HEK293 (cell line): Measurements from ENCODE around the gene PDE2A.

Experiments used
- CTCF ChIA-PET: fragments of 350-600 bp; formaldehyde crosslinking; extraction: SDS; loops from one replicate; lab custom pipeline; 2021; ENCODE audit warnings: antibody characterized with exemption; lab: Yijun Ruan, JAX
- POLR2A ChIA-PET: fragments of 300-600 bp; formaldehyde crosslinking; extraction: SDS; loops from one replicate; lab custom pipeline; 2020; ENCODE audit warnings: antibody characterized with exemption, inconsistent platforms; lab: Yijun Ruan, JAX
- H3K27ac ChIP-seq: fragments of 200-500 bp; sonication (Bioruptor generic); 2 replicates; pipeline ENCODE4 v1.5.1; 2014; ENCODE audit warnings: low read depth, low read length, control low read depth, inconsistent platforms; ENCODE audit errors: extremely low read depth
- H3K36me3 ChIP-seq, 2 experiments: fragments of 200-500 bp in 1 of 2; sonication (Bioruptor generic) in 1 of 2; 1 replicate in 1 of 2; 2 replicates in 1 of 2; pipeline ENCODE4 v1.5.1; 2014 to 2017; ENCODE audit warnings: inconsistent platforms in 2 of 2, low read length in 2 of 2; ENCODE audit not compliant: control insufficient read depth in 2 of 2, insufficient read depth in 1 of 2
- H3K4me1 ChIP-seq: fragments of 200-500 bp; sonication (Bioruptor generic); 2 replicates; pipeline ENCODE4 v1.5.1; 2014; ENCODE audit warnings: mild to moderate bottlenecking, low read length, inconsistent platforms; ENCODE audit not compliant: control insufficient read depth, insufficient read depth
- H3K4me3 ChIP-seq: 2 replicates; pipeline ENCODE4 v1.5.1; 2011; ENCODE audit warnings: low read depth, mild to moderate bottlenecking, control low read depth, low read length, moderate library complexity
- H3K9me3 ChIP-seq: fragments of 200-500 bp; sonication (Bioruptor generic); 2 replicates; pipeline ENCODE4 v1.5.1; 2014; ENCODE audit warnings: low read depth, low read length, inconsistent platforms; ENCODE audit not compliant: control insufficient read depth, insufficient read depth
- OSR2 ChIP-seq: fragments of 450-650 bp; formaldehyde crosslinking; IDR thresholded peaks from 2 replicates; pipeline ENCODE4 v1.5.1; 2016; ENCODE audit warnings: missing biosample characterization, missing genetic modification characterization
- SP7 ChIP-seq: fragments of 450-650 bp; formaldehyde crosslinking; IDR thresholded peaks from 2 replicates; pipeline ENCODE4 v1.5.1; 2016; ENCODE audit warnings: missing biosample characterization, missing genetic modification characterization
- WT1 ChIP-seq: fragments of 450-650 bp; formaldehyde crosslinking; IDR thresholded peaks from 2 replicates; pipeline ENCODE4 v1.5.1; 2016; ENCODE audit warnings: missing biosample characterization, missing genetic modification characterization
- ZBTB8A ChIP-seq: fragments of 450-650 bp; formaldehyde crosslinking; IDR thresholded peaks from 2 replicates; pipeline ENCODE4 v1.5.1; 2016; ENCODE audit warnings: missing biosample characterization, missing genetic modification characterization
- ZEB2 ChIP-seq: fragments of 450-650 bp; formaldehyde crosslinking; IDR thresholded peaks from 2 replicates; pipeline ENCODE4 v1.5.1; 2016; ENCODE audit warnings: missing biosample characterization, missing genetic modification characterization
- ZFP37 ChIP-seq: fragments of 450-650 bp; formaldehyde crosslinking; IDR thresholded peaks from 2 replicates; pipeline ENCODE4 v1.5.1; 2016; ENCODE audit warnings: missing biosample characterization, missing genetic modification characterization
- ZNF132 ChIP-seq: fragments of 450-650 bp; formaldehyde crosslinking; IDR thresholded peaks from 2 replicates; pipeline ENCODE4 v1.5.1; 2017; ENCODE audit warnings: missing biosample characterization, missing genetic modification characterization, borderline replicate concordance
- ZNF138 ChIP-seq: fragments of 450-650 bp; formaldehyde crosslinking; IDR thresholded peaks from 2 replicates; pipeline ENCODE4 v1.5.1; 2016; ENCODE audit warnings: missing biosample characterization, missing genetic modification characterization, borderline replicate concordance
- ZNF140 ChIP-seq: fragments of 450-650 bp; formaldehyde crosslinking; IDR thresholded peaks from 2 replicates; pipeline ENCODE4 v1.5.1; 2016; ENCODE audit warnings: missing biosample characterization, missing genetic modification characterization
- ZNF148 ChIP-seq: fragments of 450-650 bp; formaldehyde crosslinking; IDR thresholded peaks from 2 replicates; pipeline ENCODE4 v1.5.0; 2017; ENCODE audit warnings: missing biosample characterization, missing genetic modification characterization, borderline replicate concordance
- ZNF175 ChIP-seq: fragments of 450-650 bp; formaldehyde crosslinking; IDR thresholded peaks from 2 replicates; pipeline ENCODE4 v1.5.1; 2016; ENCODE audit warnings: missing biosample characterization, missing genetic modification characterization
- ZNF274 ChIP-seq, 2 experiments: fragments of 200-500 bp in 1 of 2; fragments of 450-650 bp in 1 of 2; sonication (Bioruptor generic) in 1 of 2; formaldehyde crosslinking in 1 of 2; IDR thresholded peaks; 2 replicates each; pipeline versions ENCODE4 v1.5.1 to v1.6.1; 2014 to 2016; ENCODE audit warnings: borderline replicate concordance in 1 of 2, inconsistent platforms in 1 of 2, low read length in 1 of 2, missing biosample characterization in 1 of 2, missing genetic modification characterization in 1 of 2
- ZNF311 ChIP-seq: fragments of 450-650 bp; formaldehyde crosslinking; IDR thresholded peaks from 2 replicates; pipeline ENCODE4 v1.5.1; 2017; ENCODE audit warnings: missing biosample characterization, missing genetic modification characterization, borderline replicate concordance
- ZNF335 ChIP-seq: fragments of 450-650 bp; formaldehyde crosslinking; conservative IDR thresholded peaks from 2 replicates; pipeline ENCODE4 v1.5.1; 2016; ENCODE audit warnings: missing biosample characterization, missing genetic modification characterization
- ZNF433 ChIP-seq: fragments of 450-650 bp; formaldehyde crosslinking; IDR thresholded peaks from 2 replicates; pipeline ENCODE4 v1.5.1; 2016; ENCODE audit warnings: missing biosample characterization, missing genetic modification characterization, low read depth
- ZNF518A ChIP-seq: fragments of 450-650 bp; formaldehyde crosslinking; conservative IDR thresholded peaks from 2 replicates; pipeline ENCODE4 v1.5.1; 2016; ENCODE audit warnings: low read depth, missing biosample characterization, missing genetic modification characterization
- ZNF529 ChIP-seq: fragments of 450-650 bp; formaldehyde crosslinking; IDR thresholded peaks from 2 replicates; pipeline ENCODE4 v1.5.1; 2017; ENCODE audit warnings: missing genetic modification characterization, missing biosample characterization; ENCODE audit not compliant: insufficient replicate concordance
- ZNF548 ChIP-seq: fragments of 450-650 bp; formaldehyde crosslinking; IDR thresholded peaks from 2 replicates; pipeline ENCODE4 v1.5.1; 2016; ENCODE audit warnings: missing biosample characterization, missing genetic modification characterization
- ZNF585B ChIP-seq: fragments of 450-650 bp; formaldehyde crosslinking; IDR thresholded peaks from 2 replicates; pipeline ENCODE4 v1.5.1; 2016; ENCODE audit warnings: missing biosample characterization, missing genetic modification characterization
- ZNF610 ChIP-seq: fragments of 450-650 bp; formaldehyde crosslinking; IDR thresholded peaks from 2 replicates; pipeline ENCODE4 v1.5.1; 2016; ENCODE audit warnings: missing biosample characterization, missing genetic modification characterization, borderline replicate concordance
- ZNF76 ChIP-seq: fragments of 450-650 bp; formaldehyde crosslinking; IDR thresholded peaks from 2 replicates; pipeline ENCODE4; 2016; ENCODE audit warnings: low read depth, missing biosample characterization, missing genetic modification characterization, borderline replicate concordance
- ZNF776 ChIP-seq: fragments of 450-650 bp; formaldehyde crosslinking; IDR thresholded peaks from 2 replicates; pipeline ENCODE4 v1.5.0; 2017; ENCODE audit warnings: missing biosample characterization, missing genetic modification characterization, borderline replicate concordance
- ZNF791 ChIP-seq: fragments of 450-650 bp; formaldehyde crosslinking; IDR thresholded peaks from 2 replicates; pipeline ENCODE4 v1.5.1; 2016; ENCODE audit warnings: missing biosample characterization, missing genetic modification characterization

Gene PDE2A

GRCh38 chr11:72570893-72571661, 103.1 kb downstream of the PDE2A start (continued):
- TF ChIP-seq ZNF518A (tag by site-specific recombination) (no peak), SP7 (tag by site-specific recombination) (no peak), ZNF138 (no peak), ZNF791 (tag by site-specific recombination) (no peak), ZNF776 (tag by site-specific recombination) (no peak), ZNF610 (tag by site-specific recombination) (no peak), ZNF132 (tag by site-specific recombination) (no peak), OSR2 (tag by site-specific recombination) (no peak), ZNF433 (tag by site-specific recombination) (no peak)

- POLR2A ChIA-PET: no interaction called here
- Histone ChIP-seq H3K4me3 (no peak overlapping the region), H3K36me3 (no peaks in the 10 kb centered on the region), H3K4me1 (no peaks in the 10 kb centered on the region; the same call in 1 of the 2 replicates)
- TF ChIP-seq ZNF76 (tag by site-specific recombination): no peak
- TF ChIP-seq ZNF311: no peak
- TF ChIP-seq, all 188 proteins: peak for 0
- no peak overlapping the region for H3K27ac ChIP-seq
- CTCF ChIA-PET: interaction anchor here (1.3 to 2.2 kb wide), 2 partner anchors 20 to 99 kb away, joined by 8 to 10 read pairs; no protein-coding TSS in a partner anchor
- no peaks in the 10 kb centered on the region for H3K9me3 ChIP-seq
Observed at GRCh38 chr11:72569966-72570892, 104.0 kb downstream of the PDE2A start.

GRCh38 chr11:72568861-72569260, 105.4 kb downstream of the PDE2A start:
- POLR2A ChIA-PET: no interaction called here

More at GRCh38 chr11:72568861-72569260, 105.4 kb downstream of the PDE2A start:
- Histone ChIP-seq H3K9me3 (no peaks in the 10 kb centered on the region), H3K4me3 (no peak overlapping the region), H3K27ac (no peak overlapping the region), H3K36me3 (no peaks in the 10 kb centered on the region), H3K4me1 (no peaks in the 10 kb centered on the region; the same call in 1 of the 2 replicates)
- TF ChIP-seq ZNF529 (tag by site-specific recombination): no peak
- TF ChIP-seq ZNF148 (tag by site-specific recombination): no peak
- TF ChIP-seq WT1 (tag by site-specific recombination): no peak
- no peak for TF ChIP-seq ZNF610 (tag by site-specific recombination)
- no peak for TF ChIP-seq ZNF548
- TF ChIP-seq ZFP37: no peak
- no peak for TF ChIP-seq ZNF585B (tag by site-specific recombination)
- no peak for TF ChIP-seq ZEB2 (tag by site-specific recombination)
- TF ChIP-seq ZNF132 (tag by site-specific recombination): no peak
- TF ChIP-seq ZNF274 (IDR thresholded peaks at IDR 0.05; ENCODE audit: low read length): no peak
- TF ChIP-seq ZNF274 (tag by site-specific recombination; IDR thresholded peaks at IDR 0.05; ENCODE audit: borderline replicate concordance): no peak
- TF ChIP-seq ZNF140 (tag by site-specific recombination): no peak
- TF ChIP-seq ZBTB8A (tag by site-specific recombination): no peak
- TF ChIP-seq ZNF175 (tag by site-specific recombination): no peak
- TF ChIP-seq ZNF335: no peak
- CTCF ChIA-PET: interaction anchor here (1.3 to 2.2 kb wide), 2 partner anchors 21 to 98 kb away, joined by 8 read pairs; no protein-coding TSS in a partner anchor
